ENCODE measurements around the gene THSD8.

The THSD8 gene

DNA sequence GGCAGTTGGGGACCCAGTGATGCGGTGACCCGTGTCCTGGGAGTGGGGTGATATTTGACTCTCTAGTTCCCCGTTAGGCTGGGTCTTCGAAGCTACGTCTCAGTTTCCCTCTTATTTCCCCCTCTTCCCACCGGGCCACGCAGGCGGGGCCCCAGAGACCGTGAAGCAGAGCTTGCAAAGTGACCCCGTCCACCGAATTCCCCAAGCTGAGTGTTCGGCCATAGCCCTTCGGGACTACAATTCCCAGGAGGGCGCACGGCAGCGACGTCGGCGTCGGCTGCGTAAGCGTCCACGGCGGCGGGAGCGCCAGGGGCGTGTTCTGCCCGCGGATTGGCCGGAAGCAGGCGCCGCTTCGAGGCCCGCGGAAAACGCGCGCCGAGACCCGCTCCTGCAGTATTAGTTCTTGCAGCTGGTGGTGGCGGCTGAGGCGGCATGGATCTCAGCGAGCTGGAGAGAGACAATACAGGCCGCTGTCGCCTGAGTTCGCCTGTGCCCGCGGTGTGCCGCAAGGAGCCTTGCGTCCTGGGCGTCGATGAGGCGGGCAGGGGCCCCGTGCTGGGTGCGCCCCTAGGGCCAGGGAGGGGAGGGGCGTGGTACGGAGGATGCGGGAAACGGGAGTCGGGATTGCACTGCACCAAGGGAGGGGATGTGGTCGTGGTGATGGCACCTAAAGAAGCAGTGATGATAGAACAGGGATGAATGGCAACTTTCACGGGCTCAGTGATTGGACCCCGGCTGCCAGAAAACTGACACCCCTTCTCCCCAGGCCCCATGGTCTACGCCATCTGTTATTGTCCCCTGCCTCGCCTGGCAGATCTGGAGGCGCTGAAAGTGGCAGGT is 4.6 kb downstream of the THSD8 start, which contains the start of gene RNASEH2A (continued):
- TF ChIP-seq, protein P1, sequence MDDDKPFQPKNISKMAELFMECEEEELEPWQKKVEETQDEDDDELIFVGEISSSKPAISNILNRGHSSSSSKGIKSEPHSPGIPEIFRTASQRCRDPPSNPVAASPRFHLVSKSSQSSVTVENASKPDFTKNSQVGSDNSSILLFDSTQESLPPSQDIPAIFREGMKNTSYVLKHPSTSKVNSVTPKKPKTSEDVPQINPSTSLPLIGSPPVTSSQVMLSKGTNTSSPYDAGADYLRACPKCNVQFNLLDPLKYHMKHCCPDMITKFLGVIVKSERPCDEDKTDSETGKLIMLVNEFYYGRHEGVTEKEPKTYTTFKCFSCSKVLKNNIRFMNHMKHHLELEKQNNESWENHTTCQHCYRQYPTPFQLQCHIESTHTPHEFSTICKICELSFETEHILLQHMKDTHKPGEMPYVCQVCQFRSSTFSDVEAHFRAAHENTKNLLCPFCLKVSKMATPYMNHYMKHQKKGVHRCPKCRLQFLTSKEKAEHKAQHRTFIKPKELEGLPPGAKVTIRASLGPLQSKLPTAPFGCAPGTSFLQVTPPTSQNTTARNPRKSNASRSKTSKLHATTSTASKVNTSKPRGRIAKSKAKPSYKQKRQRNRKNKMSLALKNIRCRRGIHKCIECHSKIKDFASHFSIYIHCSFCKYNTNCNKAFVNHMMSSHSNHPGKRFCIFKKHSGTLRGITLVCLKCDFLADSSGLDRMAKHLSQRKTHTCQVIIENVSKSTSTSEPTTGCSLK (tag by site-specific recombination; IDR thresholded peaks at IDR 0.05) = no peak
- no peak; the same call in 1 of the 2 replicates for TF ChIP-seq OSR2 (tag by site-specific recombination; IDR thresholded peaks at IDR 0.05)
- no peak for TF ChIP-seq MEIS1 (CRISPR knock-in tag; IDR thresholded peaks at IDR 0.05; ENCODE audit: borderline replicate concordance)
- TF ChIP-seq, protein P2, sequence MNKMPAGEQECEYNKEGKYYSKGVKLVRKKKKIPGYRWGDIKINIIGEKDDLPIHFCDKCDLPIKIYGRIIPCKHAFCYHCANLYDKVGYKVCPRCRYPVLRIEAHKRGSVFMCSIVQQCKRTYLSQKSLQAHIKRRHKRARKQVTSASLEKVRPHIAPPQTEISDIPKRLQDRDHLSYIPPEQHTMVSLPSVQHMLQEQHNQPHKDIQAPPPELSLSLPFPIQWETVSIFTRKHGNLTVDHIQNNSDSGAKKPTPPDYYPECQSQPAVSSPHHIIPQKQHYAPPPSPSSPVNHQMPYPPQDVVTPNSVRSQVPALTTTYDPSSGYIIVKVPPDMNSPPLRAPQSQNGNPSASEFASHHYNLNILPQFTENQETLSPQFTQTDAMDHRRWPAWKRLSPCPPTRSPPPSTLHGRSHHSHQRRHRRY (tag by site-specific recombination; IDR thresholded peaks at IDR 0.05) = no peak
- TF ChIP-seq ZNF76 (tag by site-specific recombination; IDR thresholded peaks at IDR 0.05; ENCODE audit: borderline replicate concordance, low read depth) = peak; percentile 92; the same call in 1 of the 2 replicates
- TF ChIP-seq, protein P3, sequence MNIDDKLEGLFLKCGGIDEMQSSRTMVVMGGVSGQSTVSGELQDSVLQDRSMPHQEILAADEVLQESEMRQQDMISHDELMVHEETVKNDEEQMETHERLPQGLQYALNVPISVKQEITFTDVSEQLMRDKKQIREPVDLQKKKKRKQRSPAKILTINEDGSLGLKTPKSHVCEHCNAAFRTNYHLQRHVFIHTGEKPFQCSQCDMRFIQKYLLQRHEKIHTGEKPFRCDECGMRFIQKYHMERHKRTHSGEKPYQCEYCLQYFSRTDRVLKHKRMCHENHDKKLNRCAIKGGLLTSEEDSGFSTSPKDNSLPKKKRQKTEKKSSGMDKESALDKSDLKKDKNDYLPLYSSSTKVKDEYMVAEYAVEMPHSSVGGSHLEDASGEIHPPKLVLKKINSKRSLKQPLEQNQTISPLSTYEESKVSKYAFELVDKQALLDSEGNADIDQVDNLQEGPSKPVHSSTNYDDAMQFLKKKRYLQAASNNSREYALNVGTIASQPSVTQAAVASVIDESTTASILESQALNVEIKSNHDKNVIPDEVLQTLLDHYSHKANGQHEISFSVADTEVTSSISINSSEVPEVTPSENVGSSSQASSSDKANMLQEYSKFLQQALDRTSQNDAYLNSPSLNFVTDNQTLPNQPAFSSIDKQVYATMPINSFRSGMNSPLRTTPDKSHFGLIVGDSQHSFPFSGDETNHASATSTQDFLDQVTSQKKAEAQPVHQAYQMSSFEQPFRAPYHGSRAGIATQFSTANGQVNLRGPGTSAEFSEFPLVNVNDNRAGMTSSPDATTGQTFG (tag by site-specific recombination; IDR thresholded peaks at IDR 0.05; ENCODE audit: borderline replicate concordance) = no peak
- TF ChIP-seq ZBTB1 (tag by site-specific recombination; IDR thresholded peaks at IDR 0.05) = no peak
- TF ChIP-seq ZNF311 (tag by site-specific recombination; IDR thresholded peaks at IDR 0.05; ENCODE audit: borderline replicate concordance) = no peak
- TF ChIP-seq KLF9 (tag by site-specific recombination; IDR thresholded peaks at IDR 0.05; ENCODE audit: low read depth) = peak; percentile 97
- no peak for TF ChIP-seq ZNF544 (tag by site-specific recombination; IDR thresholded peaks at IDR 0.05)
- TF ChIP-seq, protein P4, sequence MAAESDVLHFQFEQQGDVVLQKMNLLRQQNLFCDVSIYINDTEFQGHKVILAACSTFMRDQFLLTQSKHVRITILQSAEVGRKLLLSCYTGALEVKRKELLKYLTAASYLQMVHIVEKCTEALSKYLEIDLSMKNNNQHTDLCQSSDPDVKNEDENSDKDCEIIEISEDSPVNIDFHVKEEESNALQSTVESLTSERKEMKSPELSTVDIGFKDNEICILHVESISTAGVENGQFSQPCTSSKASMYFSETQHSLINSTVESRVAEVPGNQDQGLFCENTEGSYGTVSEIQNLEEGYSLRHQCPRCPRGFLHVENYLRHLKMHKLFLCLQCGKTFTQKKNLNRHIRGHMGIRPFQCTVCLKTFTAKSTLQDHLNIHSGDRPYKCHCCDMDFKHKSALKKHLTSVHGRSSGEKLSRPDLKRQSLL (tag by site-specific recombination; IDR thresholded peaks at IDR 0.05) = no peak
- no peak for TF ChIP-seq ZNF23 (tag by site-specific recombination; IDR thresholded peaks at IDR 0.05; ENCODE audit: borderline replicate concordance)
- no peak; the same call in 1 of the 2 replicates for TF ChIP-seq ZNF707 (tag by site-specific recombination; IDR thresholded peaks at IDR 0.05)
- TF ChIP-seq SALL2 (tag by site-specific recombination; IDR thresholded peaks at IDR 0.05; ENCODE audit: borderline replicate concordance) = no peak
- no peak for TF ChIP-seq ZFHX2 (tag by site-specific recombination; conservative IDR thresholded peaks at IDR 0.05)
- no peak for TF ChIP-seq ZNF404 (tag by site-specific recombination; IDR thresholded peaks at IDR 0.05)
- TF ChIP-seq, protein P5, sequence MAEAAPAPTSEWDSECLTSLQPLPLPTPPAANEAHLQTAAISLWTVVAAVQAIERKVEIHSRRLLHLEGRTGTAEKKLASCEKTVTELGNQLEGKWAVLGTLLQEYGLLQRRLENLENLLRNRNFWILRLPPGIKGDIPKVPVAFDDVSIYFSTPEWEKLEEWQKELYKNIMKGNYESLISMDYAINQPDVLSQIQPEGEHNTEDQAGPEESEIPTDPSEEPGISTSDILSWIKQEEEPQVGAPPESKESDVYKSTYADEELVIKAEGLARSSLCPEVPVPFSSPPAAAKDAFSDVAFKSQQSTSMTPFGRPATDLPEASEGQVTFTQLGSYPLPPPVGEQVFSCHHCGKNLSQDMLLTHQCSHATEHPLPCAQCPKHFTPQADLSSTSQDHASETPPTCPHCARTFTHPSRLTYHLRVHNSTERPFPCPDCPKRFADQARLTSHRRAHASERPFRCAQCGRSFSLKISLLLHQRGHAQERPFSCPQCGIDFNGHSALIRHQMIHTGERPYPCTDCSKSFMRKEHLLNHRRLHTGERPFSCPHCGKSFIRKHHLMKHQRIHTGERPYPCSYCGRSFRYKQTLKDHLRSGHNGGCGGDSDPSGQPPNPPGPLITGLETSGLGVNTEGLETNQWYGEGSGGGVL (tag by site-specific recombination; IDR thresholded peaks at IDR 0.05) = peak; percentile 56; the same call in 1 of the 2 replicates
- TF ChIP-seq ZNF354C (tag by site-specific recombination; IDR thresholded peaks at IDR 0.05; ENCODE audit: borderline replicate concordance, low read depth) = no peak
- TF ChIP-seq ZBTB17 (tag by site-specific recombination; IDR thresholded peaks at IDR 0.05) = peak; percentile 63
- no peak for TF ChIP-seq ZNF621 (tag by site-specific recombination; IDR thresholded peaks at IDR 0.05)
- 0 out of 2 replicates have a peak, but pooled peaks have one; percentile 39 for TF ChIP-seq ZNF843 (tag by site-specific recombination; IDR thresholded peaks at IDR 0.05)
- TF ChIP-seq PRDM1 (tag by site-specific recombination; IDR thresholded peaks at IDR 0.05) = no peak
- no peak for TF ChIP-seq HOXA7 (CRISPR knock-in tag; IDR thresholded peaks at IDR 0.05; ENCODE audit: borderline replicate concordance)
- peak; percentile 67 for TF ChIP-seq ZBTB48 (tag by site-specific recombination; IDR thresholded peaks at IDR 0.05)
- TF ChIP-seq ZSCAN30 (tag by site-specific recombination; IDR thresholded peaks at IDR 0.05) = peak; percentile 35; the same call in 1 of the 2 replicates
- TF ChIP-seq, protein P6, sequence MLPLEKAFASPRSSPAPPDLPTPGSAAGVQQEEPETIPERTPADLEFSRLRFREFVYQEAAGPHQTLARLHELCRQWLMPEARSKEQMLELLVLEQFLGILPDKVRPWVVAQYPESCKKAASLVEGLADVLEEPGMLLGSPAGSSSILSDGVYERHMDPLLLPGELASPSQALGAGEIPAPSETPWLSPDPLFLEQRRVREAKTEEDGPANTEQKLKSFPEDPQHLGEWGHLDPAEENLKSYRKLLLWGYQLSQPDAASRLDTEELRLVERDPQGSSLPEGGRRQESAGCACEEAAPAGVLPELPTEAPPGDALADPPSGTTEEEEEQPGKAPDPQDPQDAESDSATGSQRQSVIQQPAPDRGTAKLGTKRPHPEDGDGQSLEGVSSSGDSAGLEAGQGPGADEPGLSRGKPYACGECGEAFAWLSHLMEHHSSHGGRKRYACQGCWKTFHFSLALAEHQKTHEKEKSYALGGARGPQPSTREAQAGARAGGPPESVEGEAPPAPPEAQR (tag by site-specific recombination; IDR thresholded peaks at IDR 0.05) = 0 out of 2 replicates have a peak, but pooled peaks have one; percentile 41
- TF ChIP-seq ZNF501 (tag by site-specific recombination; IDR thresholded peaks at IDR 0.05) = peak; percentile 98
- no peak for TF ChIP-seq ZNF114 (tag by site-specific recombination; IDR thresholded peaks at IDR 0.05)
